Neural cell (in vitro differentiated cells): Measurements from ENCODE around the gene ITGB1. TPM values are rescaled to one million over a fixed set of nuclear protein-coding genes. Genes with fewer than 3 reads are reported as not detected.

Experiments
- H2AFZ ChIP-seq: fragments of 200-600, 300-800 bp; sonication (generic), shearing (Covaris generic); 2 replicates; pipeline ENCODE4 v1.6.0; 2014; ENCODE audit warnings: low read depth, mild to moderate bottlenecking, antibody characterized with exemption, low read length, moderate library complexity
- H3F3A ChIP-seq: fragments of 200-600 bp; shearing (Covaris generic); 2 replicates; pipeline ENCODE4 v1.6.1; 2016; ENCODE audit warnings: mild to moderate bottlenecking, moderate library complexity, mixed read lengths, antibody characterized with exemption, low read length; ENCODE audit not compliant: insufficient read depth, poor library complexity, severe bottlenecking
- H3K27ac ChIP-seq: fragments of 200-600, 300-800 bp; sonication (generic), shearing (Covaris generic); 2 replicates; pipeline ENCODE4 v1.5.1; 2014; ENCODE audit warnings: mild to moderate bottlenecking, low read length, moderate library complexity
- H3K27me3 ChIP-seq: fragments of 300-800, 200-600 bp; sonication (generic), shearing (Covaris generic); 2 replicates; pipeline ENCODE4 v1.6.0; 2014; ENCODE audit warnings: mild to moderate bottlenecking, low read depth, low read length, moderate library complexity; ENCODE audit not compliant: insufficient read depth
- H3K36me3 ChIP-seq: fragments of 300-800, 200-600 bp; sonication (generic), shearing (Covaris generic); 2 replicates; pipeline ENCODE4 v1.5.1; 2014; ENCODE audit warnings: mild to moderate bottlenecking, antibody characterized with exemption, low read length, moderate library complexity; ENCODE audit not compliant: insufficient read depth
- H3K4me2 ChIP-seq: fragments of 300-800, 200-600 bp; sonication (generic), shearing (Covaris generic); 2 replicates; pipeline ENCODE4 v1.6.0; 2014; ENCODE audit warnings: mild to moderate bottlenecking, low read length
- H3K4me3 ChIP-seq: fragments of 300-800, 200-600 bp; sonication (generic), shearing (Covaris generic); 2 replicates; pipeline ENCODE4 v1.5.1; 2014; ENCODE audit warnings: mild to moderate bottlenecking, low read length, moderate library complexity
- H3K79me2 ChIP-seq: fragments of 200-600 bp; shearing (Covaris generic); replicated peaks from 2 replicates; pipeline ENCODE4 v1.6.0; 2014; ENCODE audit warnings: mild to moderate bottlenecking, low read length, moderate library complexity; ENCODE audit not compliant: insufficient read depth
- H3K9ac ChIP-seq: fragments of 300-800, 200-600 bp; sonication (generic), shearing (Covaris generic); 2 replicates; pipeline ENCODE4 v1.6.1; 2016; ENCODE audit warnings: mild to moderate bottlenecking, low read length, mixed read lengths
- H3K9me2 ChIP-seq: fragments of 200-600 bp; shearing (Covaris generic); 2 replicates; pipeline ENCODE4 v1.6.1; 2016; ENCODE audit warnings: mild to moderate bottlenecking, low read length, mixed read lengths; ENCODE audit not compliant: insufficient read depth
- H3K9me3 ChIP-seq: fragments of 200-600, 300-800 bp; sonication (generic), shearing (Covaris generic); 2 replicates; pipeline ENCODE4 v1.6.1; 2016; ENCODE audit warnings: mild to moderate bottlenecking, mixed run types, low read length, moderate library complexity, mixed read lengths
- H4K20me1 ChIP-seq: fragments of 200-600 bp; shearing (Covaris generic); 2 replicates; pipeline ENCODE4 v1.6.1; 2016; ENCODE audit warnings: mild to moderate bottlenecking, mixed run types; ENCODE audit not compliant: insufficient read depth
- CTCF ChIP-seq: fragments of 450-650 bp; IDR thresholded peaks from 2 replicates; pipeline ENCODE4 v1.5.1; 2014; ENCODE audit warnings: antibody characterized with exemption, mild to moderate bottlenecking, moderate library complexity; ENCODE audit not compliant: poor library complexity, severe bottlenecking
- EP300 ChIP-seq: fragments of 450-650 bp; conservative IDR thresholded peaks from 2 replicates; pipeline ENCODE4 v1.6.1; 2014; ENCODE audit warnings: antibody characterized with exemption, mild to moderate bottlenecking, moderate library complexity; ENCODE audit not compliant: poor library complexity, severe bottlenecking
- EZH2 ChIP-seq: fragments of 200-600, 300-800 bp; shearing (Covaris generic), sonication (generic); IDR thresholded peaks from 2 replicates; pipeline ENCODE4 v1.6.1; 2014; ENCODE audit warnings: antibody characterized with exemption, low read length, borderline replicate concordance, mild to moderate bottlenecking; ENCODE audit not compliant: insufficient read depth, poor library complexity, severe bottlenecking
- MXI1 ChIP-seq: fragments of 450-650 bp; conservative IDR thresholded peaks from 2 replicates; pipeline ENCODE4 v1.6.1; 2014; ENCODE audit warnings: antibody characterized with exemption, mild to moderate bottlenecking; ENCODE audit not compliant: poor library complexity, severe bottlenecking
- POLR2AphosphoS5 ChIP-seq: IDR thresholded peaks from 2 replicates; pipeline ENCODE4 v1.6.1; 2012
- RAD21 ChIP-seq: fragments of 450-650 bp; conservative IDR thresholded peaks from 2 replicates; pipeline ENCODE4 v1.6.1; 2014; ENCODE audit warnings: antibody characterized with exemption, mild to moderate bottlenecking, moderate library complexity
- REST ChIP-seq: IDR thresholded peaks from 2 replicates; pipeline ENCODE4 v1.6.1; 2012; ENCODE audit warnings: borderline replicate concordance
- SMC3 ChIP-seq: fragments of 450-650 bp; conservative IDR thresholded peaks from 2 replicates; pipeline ENCODE4 v1.6.1; 2014; ENCODE audit warnings: antibody characterized with exemption, mild to moderate bottlenecking, moderate library complexity; ENCODE audit not compliant: poor library complexity
- TAF1 ChIP-seq: IDR thresholded peaks from 2 replicates; pipeline ENCODE4 v1.6.1; 2012; ENCODE audit warnings: low read depth
- polyA plus RNA-seq: library from polyadenylated mRNA; depleted of rRNA; stranded (reverse); fragments of >200 nt; gene quantifications from 2 replicates; pipeline ENCODE4 v1.2.3, GENCODE V29; 2014

ITGB1 gene
- polyA plus RNA-seq, 1 donor from 2014 or later = 62.4 TPM

DNA sequence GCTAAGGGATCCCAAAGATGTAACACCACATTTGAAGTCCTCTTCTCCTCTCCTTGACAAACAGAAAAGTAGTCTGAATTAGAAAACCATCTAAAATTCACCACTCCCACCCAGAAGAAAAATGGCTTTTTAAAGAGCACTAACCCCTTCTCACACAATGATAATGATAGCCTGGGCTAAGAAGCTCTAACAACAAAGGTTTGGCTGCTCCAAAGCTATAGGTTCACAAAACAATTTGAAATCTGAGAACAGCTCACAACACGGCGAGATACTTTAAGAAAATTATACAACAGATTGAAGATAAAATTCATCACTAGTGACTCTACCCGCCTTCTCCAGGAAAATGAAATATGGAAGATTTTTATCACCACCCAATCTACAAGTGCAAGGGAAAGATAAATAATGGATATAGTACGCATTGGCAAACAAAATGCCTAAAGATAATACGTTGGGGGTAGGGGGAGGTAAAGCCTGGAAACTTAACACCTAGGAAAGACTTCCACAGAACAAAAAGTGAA, 7.4 kb downstream of the ITGB1 start:
- Histone ChIP-seq H3K4me2 (no peak overlapping the region), H2AFZ (no peak overlapping the region), H3K36me3 (no peaks in the 10 kb centered on the region), H3K9ac (no peak overlapping the region), H3K9me2 (no peaks in the 10 kb centered on the region), H3K9me3 (no peaks in the 10 kb centered on the region), H3K27ac (no peak overlapping the region), H3F3A (no peaks in the 10 kb centered on the region), H3K27me3 (no peaks in the 10 kb centered on the region), H3K4me3 (no peak overlapping the region), H4K20me1 (no peaks in the 10 kb centered on the region), H3K79me2 (peaks cover 89% of the 10 kb centered on the region)
- TF ChIP-seq CTCF = no peak
- no peak for TF ChIP-seq TAF1
- TF ChIP-seq REST = no peak
- TF ChIP-seq MXI1 = no peak
- no peak for TF ChIP-seq RAD21
- no peak for TF ChIP-seq EZH2
- no peak for TF ChIP-seq POLR2AphosphoS5
- no peak for TF ChIP-seq SMC3
- no peak for TF ChIP-seq EP300

- Histone ChIP-seq H3K36me3 (no peaks in the 10 kb centered on the region), H2AFZ (no peak overlapping the region), H3K9me3 (no peaks in the 10 kb centered on the region), H4K20me1 (no peaks in the 10 kb centered on the region), H3K27ac (no peak overlapping the region), H3K27me3 (no peaks in the 10 kb centered on the region), H3K4me3 (no peak overlapping the region), H3F3A (no peaks in the 10 kb centered on the region), H3K4me2 (no peak overlapping the region), H3K9me2 (no peaks in the 10 kb centered on the region), H3K79me2 (peaks cover 88% of the 10 kb centered on the region), H3K9ac (no peak overlapping the region)
- TF ChIP-seq POLR2AphosphoS5 = no peak
Observed at GRCh38 chr10:32949221-32949678, 8.8 kb downstream of the ITGB1 start.

DNA sequence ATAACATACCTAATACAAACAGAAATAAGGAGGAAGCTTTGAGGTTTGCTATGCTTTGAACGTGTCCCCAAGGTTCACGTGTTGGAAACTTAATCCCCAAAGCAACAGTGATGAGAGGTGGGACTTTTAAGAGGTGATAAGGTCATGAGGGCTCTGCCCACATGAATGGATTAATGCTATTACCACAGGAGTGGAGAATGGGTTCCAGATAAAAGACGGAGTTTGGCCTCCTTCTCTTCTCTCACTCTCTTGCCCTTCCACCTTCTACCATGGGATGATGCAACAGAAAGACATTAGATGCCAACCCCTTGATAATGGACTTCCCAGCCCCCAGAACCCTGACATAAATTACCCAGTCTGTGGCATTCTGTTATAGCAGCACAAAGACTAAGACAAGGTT, 9.6 kb downstream of the ITGB1 start:
- Histone ChIP-seq H3K27me3 (no peaks in the 10 kb centered on the region), H3F3A (no peaks in the 10 kb centered on the region), H2AFZ (no peak overlapping the region), H3K9me2 (no peaks in the 10 kb centered on the region), H3K4me3 (no peak overlapping the region), H4K20me1 (no peaks in the 10 kb centered on the region), H3K36me3 (no peaks in the 10 kb centered on the region), H3K79me2 (peaks cover 92% of the 10 kb centered on the region), H3K4me2 (no peak overlapping the region), H3K9ac (no peak overlapping the region), H3K27ac (no peak overlapping the region), H3K9me3 (no peaks in the 10 kb centered on the region)
- no peak for TF ChIP-seq RAD21
- TF ChIP-seq EP300 = no peak
- TF ChIP-seq POLR2AphosphoS5 = no peak
- no peak for TF ChIP-seq CTCF
- no peak for TF ChIP-seq MXI1
- TF ChIP-seq EZH2 = no peak
- TF ChIP-seq SMC3 = no peak
- no peak for TF ChIP-seq TAF1
- TF ChIP-seq REST = no peak
